Measurements from ENCODE around the gene FOXP2.

The FOXP2 gene

GRCh38 chr7:114670676-114671075 is 256.1 kb downstream of the FOXP2 start:
- no peak for DNase-seq
- H3K4me3 Mint-ChIP-seq: no peak overlapping the region
- peaks cover 2% of the 10 kb centered on the region for H3K36me3 Mint-ChIP-seq (ENCODE audit: insufficient read depth)
- no peaks in the 10 kb centered on the region for H3K9me3 Mint-ChIP-seq
- ATAC-seq (replicated peaks): no peak
- H3K27me3 Mint-ChIP-seq: no peaks in the 10 kb centered on the region
- no peak overlapping the region for H3K27ac Mint-ChIP-seq
- H3K4me1 Mint-ChIP-seq (ENCODE audit: low read depth in 2 of 2): no peaks in the 10 kb centered on the region

- ATAC-seq (replicated peaks): no peak
- Mint-ChIP-seq H3K27ac (no peak overlapping the region), H3K36me3 (ENCODE audit: insufficient read depth) (peaks cover 2% of the 10 kb centered on the region), H3K27me3 (no peaks in the 10 kb centered on the region), H3K9me3 (no peaks in the 10 kb centered on the region), H3K4me1 (ENCODE audit: low read depth in 2 of 2) (no peaks in the 10 kb centered on the region), H3K4me3 (no peak overlapping the region)
- no peak for DNase-seq
Observed at GRCh38 chr7:114671563-114672123, 257.0 kb downstream of the FOXP2 start.

GRCh38 chr7:114678116-114678515 is 263.5 kb downstream of the FOXP2 start:
- DNase-seq (no peak), ATAC-seq (replicated peaks) (no peak)
- Mint-ChIP-seq H3K4me1 (ENCODE audit: low read depth in 2 of 2) (no peaks in the 10 kb centered on the region), H3K27ac (no peak overlapping the region), H3K4me3 (no peak overlapping the region), H3K9me3 (no peaks in the 10 kb centered on the region), H3K27me3 (no peaks in the 10 kb centered on the region), H3K36me3 (ENCODE audit: insufficient read depth) (no peaks in the 10 kb centered on the region)

- Mint-ChIP-seq H3K27ac (no peak overlapping the region), H3K27me3 (peaks cover 0 to 8% of the 10 kb centered on the region in 2 donors), H3K4me1 (ENCODE audit: low read depth in 2 of 2) (no peaks in the 10 kb centered on the region), H3K4me3 (no peak overlapping the region), H3K9me3 (peaks cover 0 to 2% of the 10 kb centered on the region in 2 donors), H3K36me3 (ENCODE audit: insufficient read depth) (no peaks in the 10 kb centered on the region)
- no peak for DNase-seq
- no peak for ATAC-seq (replicated peaks)
Observed at GRCh38 chr7:114687238-114687637, 272.6 kb downstream of the FOXP2 start.

GRCh38 chr7:114688443-114689055 is 273.9 kb downstream of the FOXP2 start:
- H3K4me3 Mint-ChIP-seq: no peak overlapping the region
- no peaks in the 10 kb centered on the region for H3K36me3 Mint-ChIP-seq (ENCODE audit: insufficient read depth)
- ATAC-seq (replicated peaks): no peak
- peaks cover 0 to 2% of the 10 kb centered on the region in 2 donors for H3K9me3 Mint-ChIP-seq
- no peaks in the 10 kb centered on the region for H3K4me1 Mint-ChIP-seq (ENCODE audit: low read depth in 2 of 2)
- peaks cover 0 to 8% of the 10 kb centered on the region in 2 donors for H3K27me3 Mint-ChIP-seq
- H3K27ac Mint-ChIP-seq: no peak overlapping the region
- no peak for DNase-seq

GRCh38 chr7:114689406-114689805 is 274.8 kb downstream of the FOXP2 start:
- no peaks in the 10 kb centered on the region for H3K4me1 Mint-ChIP-seq (ENCODE audit: low read depth in 2 of 2)
- peaks cover 0 to 8% of the 10 kb centered on the region in 2 donors for H3K27me3 Mint-ChIP-seq
- no peaks in the 10 kb centered on the region for H3K36me3 Mint-ChIP-seq (ENCODE audit: insufficient read depth)
- H3K9me3 Mint-ChIP-seq: peaks cover 0 to 2% of the 10 kb centered on the region in 2 donors
- ATAC-seq (replicated peaks) (no peak), DNase-seq (no peak)
- no peak overlapping the region for H3K4me3 Mint-ChIP-seq
- no peak overlapping the region for H3K27ac Mint-ChIP-seq

- H3K4me1 Mint-ChIP-seq (ENCODE audit: low read depth in 2 of 2): no peaks in the 10 kb centered on the region
- H3K36me3 Mint-ChIP-seq (ENCODE audit: insufficient read depth): no peaks in the 10 kb centered on the region
- H3K27ac Mint-ChIP-seq: no peak overlapping the region
- H3K9me3 Mint-ChIP-seq: peaks cover 0 to 2% of the 10 kb centered on the region in 2 donors
- peaks cover 0 to 8% of the 10 kb centered on the region in 2 donors for H3K27me3 Mint-ChIP-seq
- H3K4me3 Mint-ChIP-seq: no peak overlapping the region
- no peak for DNase-seq
- ATAC-seq (replicated peaks): no peak
Observed at GRCh38 chr7:114691605-114692004, 277.0 kb downstream of the FOXP2 start.

GRCh38 chr7:114695182-114695581 is 280.6 kb downstream of the FOXP2 start:
- ATAC-seq (replicated peaks): no peak
- Mint-ChIP-seq H3K36me3 (ENCODE audit: insufficient read depth) (no peaks in the 10 kb centered on the region), H3K27ac (no peak overlapping the region), H3K4me1 (ENCODE audit: low read depth in 2 of 2) (no peaks in the 10 kb centered on the region), H3K9me3 (no peaks in the 10 kb centered on the region), H3K27me3 (no peaks in the 10 kb centered on the region), H3K4me3 (no peak overlapping the region)
- DNase-seq: no peak

- Mint-ChIP-seq H3K27ac (no peak overlapping the region), H3K9me3 (no peaks in the 10 kb centered on the region), H3K4me1 (ENCODE audit: low read depth in 2 of 2) (no peaks in the 10 kb centered on the region), H3K36me3 (ENCODE audit: insufficient read depth) (no peaks in the 10 kb centered on the region), H3K27me3 (no peaks in the 10 kb centered on the region), H3K4me3 (no peak overlapping the region)
- no peak for DNase-seq
- ATAC-seq (replicated peaks): no peak
Observed at GRCh38 chr7:114700247-114700928, 285.8 kb downstream of the FOXP2 start.

- DNase-seq (no peak), ATAC-seq (replicated peaks) (no peak)
- Mint-ChIP-seq H3K4me1 (ENCODE audit: low read depth in 2 of 2) (no peaks in the 10 kb centered on the region), H3K9me3 (no peaks in the 10 kb centered on the region), H3K4me3 (no peak overlapping the region), H3K27me3 (no peaks in the 10 kb centered on the region), H3K27ac (no peak overlapping the region), H3K36me3 (ENCODE audit: insufficient read depth) (no peaks in the 10 kb centered on the region)
Observed at GRCh38 chr7:114703677-114704076, 289.1 kb downstream of the FOXP2 start.

GRCh38 chr7:114708646-114709045 is 294.0 kb downstream of the FOXP2 start:
- Mint-ChIP-seq H3K27ac (no peak overlapping the region), H3K27me3 (peaks cover 0 to 13% of the 10 kb centered on the region in 2 donors), H3K4me3 (no peak overlapping the region), H3K4me1 (ENCODE audit: low read depth in 2 of 2) (no peaks in the 10 kb centered on the region), H3K36me3 (ENCODE audit: insufficient read depth) (no peaks in the 10 kb centered on the region), H3K9me3 (no peaks in the 10 kb centered on the region)
- ATAC-seq (replicated peaks): no peak
- no peak for DNase-seq

- Mint-ChIP-seq H3K9me3 (no peaks in the 10 kb centered on the region), H3K4me1 (ENCODE audit: low read depth in 2 of 2) (no peaks in the 10 kb centered on the region), H3K27ac (no peak overlapping the region), H3K4me3 (no peak overlapping the region), H3K27me3 (peaks cover 5 to 13% of the 10 kb centered on the region in 2 donors), H3K36me3 (ENCODE audit: insufficient read depth) (no peaks in the 10 kb centered on the region)
- DNase-seq (no peak), ATAC-seq (replicated peaks) (no peak)
Observed at GRCh38 chr7:114710499-114710898, 295.9 kb downstream of the FOXP2 start.

- DNase-seq (no peak), ATAC-seq (replicated peaks) (no peak)
- no peak overlapping the region for H3K4me3 Mint-ChIP-seq
- H3K36me3 Mint-ChIP-seq (ENCODE audit: insufficient read depth): no peaks in the 10 kb centered on the region
- H3K9me3 Mint-ChIP-seq: no peaks in the 10 kb centered on the region
- H3K4me1 Mint-ChIP-seq (ENCODE audit: low read depth in 2 of 2): no peaks in the 10 kb centered on the region
- H3K27me3 Mint-ChIP-seq: peaks cover 10 to 21% of the 10 kb centered on the region in 2 donors
- H3K27ac Mint-ChIP-seq: no peak overlapping the region
Observed at GRCh38 chr7:114711241-114711640, 296.6 kb downstream of the FOXP2 start.

- Mint-ChIP-seq H3K27ac (no peak overlapping the region), H3K36me3 (ENCODE audit: insufficient read depth) (no peaks in the 10 kb centered on the region), H3K9me3 (no peaks in the 10 kb centered on the region), H3K27me3 (peaks cover 9 to 17% of the 10 kb centered on the region in 2 donors), H3K4me1 (ENCODE audit: low read depth in 2 of 2) (no peaks in the 10 kb centered on the region), H3K4me3 (no peak overlapping the region)
- ATAC-seq (replicated peaks): no peak
- DNase-seq: no peak
Observed at GRCh38 chr7:114715907-114716306, 301.3 kb downstream of the FOXP2 start.

Data from effector memory CD8-positive, alpha-beta T cell (primary cell).